ENCODE data around the gene ZNF611. TPM values are rescaled to one million over a fixed set of nuclear protein-coding genes. Genes with fewer than 3 reads are reported as not detected.

Gene ZNF611
- total RNA-seq, 1 donor from 2014 or later = 16.1 TPM

DNA sequence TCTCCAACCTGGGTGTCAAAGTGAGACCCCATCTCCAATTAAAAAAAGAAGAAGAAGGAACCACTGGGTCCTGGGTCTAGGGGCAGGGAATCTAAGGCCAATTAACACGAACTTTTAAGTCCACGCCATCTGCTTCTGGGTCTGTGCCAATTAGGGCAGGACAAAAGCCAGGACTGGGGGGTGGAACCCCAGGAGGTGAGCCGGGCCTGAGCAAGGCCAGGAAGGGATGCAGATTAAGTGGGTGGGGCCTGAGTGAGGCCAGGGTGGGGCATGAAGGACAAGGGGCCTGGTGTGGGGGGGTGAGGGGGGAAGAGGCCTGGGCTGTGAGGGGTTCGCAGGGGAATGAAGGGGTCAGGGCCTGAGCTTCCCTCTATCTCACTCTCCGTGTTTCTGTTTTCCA is 70.4 kb downstream of the ZNF611 start:
- H3K27ac Mint-ChIP-seq (ENCODE audit: unreplicated experiment) = no peak overlapping the region

DNA sequence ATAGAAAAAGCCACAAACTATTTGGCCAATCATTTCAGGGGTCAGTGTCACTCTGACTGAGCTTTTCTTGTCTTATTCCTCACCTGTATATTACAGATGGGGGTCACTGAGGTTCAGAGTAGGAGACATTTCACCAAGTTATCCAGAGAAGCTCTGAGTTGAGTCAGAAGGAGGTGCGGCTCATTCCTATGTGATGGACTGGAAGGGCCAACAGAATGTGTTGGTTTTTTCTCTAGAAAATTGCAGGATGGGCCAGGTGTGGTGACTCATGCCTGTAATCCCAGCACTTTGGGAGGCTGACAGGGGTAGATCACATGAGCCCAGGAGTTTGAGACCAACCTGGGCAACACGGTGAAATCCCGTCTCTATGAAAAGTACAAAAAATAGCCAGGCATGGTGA is 72.2 kb downstream of the ZNF611 start:
- H3K27me3 Mint-ChIP-seq (ENCODE audit: unreplicated experiment) = no peaks in the 10 kb centered on the region
- H3K9me3 Mint-ChIP-seq (ENCODE audit: unreplicated experiment) = no peaks in the 10 kb centered on the region
- TF ChIP-seq, protein P1, sequence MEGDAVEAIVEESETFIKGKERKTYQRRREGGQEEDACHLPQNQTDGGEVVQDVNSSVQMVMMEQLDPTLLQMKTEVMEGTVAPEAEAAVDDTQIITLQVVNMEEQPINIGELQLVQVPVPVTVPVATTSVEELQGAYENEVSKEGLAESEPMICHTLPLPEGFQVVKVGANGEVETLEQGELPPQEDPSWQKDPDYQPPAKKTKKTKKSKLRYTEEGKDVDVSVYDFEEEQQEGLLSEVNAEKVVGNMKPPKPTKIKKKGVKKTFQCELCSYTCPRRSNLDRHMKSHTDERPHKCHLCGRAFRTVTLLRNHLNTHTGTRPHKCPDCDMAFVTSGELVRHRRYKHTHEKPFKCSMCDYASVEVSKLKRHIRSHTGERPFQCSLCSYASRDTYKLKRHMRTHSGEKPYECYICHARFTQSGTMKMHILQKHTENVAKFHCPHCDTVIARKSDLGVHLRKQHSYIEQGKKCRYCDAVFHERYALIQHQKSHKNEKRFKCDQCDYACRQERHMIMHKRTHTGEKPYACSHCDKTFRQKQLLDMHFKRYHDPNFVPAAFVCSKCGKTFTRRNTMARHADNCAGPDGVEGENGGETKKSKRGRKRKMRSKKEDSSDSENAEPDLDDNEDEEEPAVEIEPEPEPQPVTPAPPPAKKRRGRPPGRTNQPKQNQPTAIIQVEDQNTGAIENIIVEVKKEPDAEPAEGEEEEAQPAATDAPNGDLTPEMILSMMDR (IDR thresholded peaks at IDR 0.05) = no peak
- no peak for DNase-seq (ENCODE audit: extremely low spot score, unreplicated experiment)
- no peak overlapping the region for H3K4me3 Mint-ChIP-seq (ENCODE audit: unreplicated experiment)
- peaks cover 28% of the 10 kb centered on the region for H3K36me3 Mint-ChIP-seq (ENCODE audit: unreplicated experiment)
- peaks cover 18% of the 10 kb centered on the region for H3K4me1 Mint-ChIP-seq (ENCODE audit: unreplicated experiment)
- H3K27ac Mint-ChIP-seq (ENCODE audit: unreplicated experiment) = no peak overlapping the region

More for the DNA sequence above, 70.4 kb downstream of the ZNF611 start:
- peaks cover 18% of the 10 kb centered on the region for H3K4me1 Mint-ChIP-seq (ENCODE audit: unreplicated experiment)
- H3K36me3 Mint-ChIP-seq (ENCODE audit: unreplicated experiment) = peaks cover 16% of the 10 kb centered on the region
- DNase-seq (ENCODE audit: extremely low spot score, unreplicated experiment) = no peak
- no peaks in the 10 kb centered on the region for H3K27me3 Mint-ChIP-seq (ENCODE audit: unreplicated experiment)
- TF ChIP-seq, protein P1 (IDR thresholded peaks at IDR 0.05) = no peak
- no peaks in the 10 kb centered on the region for H3K9me3 Mint-ChIP-seq (ENCODE audit: unreplicated experiment)
- H3K4me3 Mint-ChIP-seq (ENCODE audit: unreplicated experiment) = no peak overlapping the region

DNA sequence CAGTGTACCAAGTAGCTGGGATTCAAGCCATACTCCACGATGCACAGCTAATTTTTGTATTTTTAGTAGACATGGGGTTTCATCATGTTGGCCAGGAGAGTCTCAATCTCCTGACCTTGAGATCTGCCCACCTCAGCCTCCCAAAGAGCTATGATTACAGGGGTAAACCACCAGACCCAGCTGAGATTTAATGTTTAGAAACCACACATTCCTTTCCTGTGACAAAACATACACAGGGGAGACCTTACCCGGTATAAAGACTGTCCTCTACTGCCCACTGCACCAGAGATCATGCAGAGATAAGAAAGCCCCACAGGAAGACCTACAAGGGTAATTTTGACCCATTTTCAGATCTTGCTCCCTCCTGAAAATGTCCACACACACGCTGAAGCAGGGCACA is 73.9 kb downstream of the ZNF611 start:
- TF ChIP-seq, protein P1 (IDR thresholded peaks at IDR 0.05) = no peak
- Mint-ChIP-seq H3K9me3 (ENCODE audit: unreplicated experiment) (no peaks in the 10 kb centered on the region), H3K4me1 (ENCODE audit: unreplicated experiment) (peaks cover 18% of the 10 kb centered on the region), H3K36me3 (ENCODE audit: unreplicated experiment) (peaks cover 34% of the 10 kb centered on the region), H3K4me3 (ENCODE audit: unreplicated experiment) (no peak overlapping the region), H3K27me3 (ENCODE audit: unreplicated experiment) (no peaks in the 10 kb centered on the region), H3K27ac (ENCODE audit: unreplicated experiment) (no peak overlapping the region)
- no peak for DNase-seq (ENCODE audit: extremely low spot score, unreplicated experiment)

GRCh38 chr19:52659013-52659412 is 75.8 kb downstream of the ZNF611 start:
- Mint-ChIP-seq H3K4me1 (ENCODE audit: unreplicated experiment) (peaks cover 8% of the 10 kb centered on the region), H3K4me3 (ENCODE audit: unreplicated experiment) (no peak overlapping the region), H3K36me3 (ENCODE audit: unreplicated experiment) (peaks cover 47% of the 10 kb centered on the region), H3K9me3 (ENCODE audit: unreplicated experiment) (no peaks in the 10 kb centered on the region), H3K27ac (ENCODE audit: unreplicated experiment) (no peak overlapping the region), H3K27me3 (ENCODE audit: unreplicated experiment) (no peaks in the 10 kb centered on the region)
- no peak for DNase-seq (ENCODE audit: extremely low spot score, unreplicated experiment)
- TF ChIP-seq, protein P1 (IDR thresholded peaks at IDR 0.05) = no peak

DNA sequence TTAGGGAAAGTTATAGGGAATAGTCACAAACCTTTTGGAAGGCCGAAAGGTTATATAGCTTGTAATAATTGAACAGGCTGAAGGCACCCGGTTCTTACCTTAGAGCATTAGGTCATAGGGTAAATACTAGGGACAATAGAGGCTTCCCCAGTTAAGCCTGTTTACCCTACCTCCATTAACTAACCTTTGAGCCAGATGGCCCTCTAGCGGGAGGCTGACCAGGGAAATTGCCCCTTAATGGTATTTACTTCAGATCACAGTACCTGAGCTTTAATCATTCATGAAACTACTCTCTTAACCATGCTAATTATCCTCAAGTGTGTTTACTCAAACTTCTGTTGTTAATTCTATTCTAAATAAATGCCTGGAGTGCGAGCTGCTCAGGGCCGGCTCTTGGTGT is 76.2 kb downstream of the ZNF611 start:
- Mint-ChIP-seq H3K27me3 (ENCODE audit: unreplicated experiment) (no peaks in the 10 kb centered on the region), H3K4me1 (ENCODE audit: unreplicated experiment) (peaks cover 8% of the 10 kb centered on the region), H3K4me3 (ENCODE audit: unreplicated experiment) (no peak overlapping the region), H3K27ac (ENCODE audit: unreplicated experiment) (no peak overlapping the region), H3K36me3 (ENCODE audit: unreplicated experiment) (peaks cover 51% of the 10 kb centered on the region), H3K9me3 (ENCODE audit: unreplicated experiment) (no peaks in the 10 kb centered on the region)
- TF ChIP-seq, protein P1 (IDR thresholded peaks at IDR 0.05) = no peak
- no peak for DNase-seq (ENCODE audit: extremely low spot score, unreplicated experiment)
